Trophoblast cell (in vitro differentiated cells and primary cell): ENCODE data around the gene ALOX15B.

Experiments used
- DNase-seq, 2 donors: peaks; one replicate each; pipeline ENCODE4 v3.0.0-alpha.2; 2016
- H2AFZ ChIP-seq: 2 replicates; pipeline ENCODE4 v1.6.1; 2013; ENCODE audit warnings: low read length, moderate library complexity, mild to moderate bottlenecking; ENCODE audit not compliant: insufficient read depth, poor library complexity
- H2AK5ac ChIP-seq: 2 replicates; pipeline ENCODE4 v1.6.1; 2013; ENCODE audit warnings: mild to moderate bottlenecking, low read length
- H2BK120ac ChIP-seq: 2 replicates; pipeline ENCODE4 v1.6.1; 2013; ENCODE audit warnings: low read length, mild to moderate bottlenecking, moderate library complexity; ENCODE audit not compliant: insufficient read depth, poor library complexity
- H2BK12ac ChIP-seq: 2 replicates; pipeline ENCODE4 v1.6.1; 2013; ENCODE audit warnings: mild to moderate bottlenecking, low read length, moderate library complexity
- H2BK5ac ChIP-seq: 2 replicates; pipeline ENCODE4 v1.6.1; 2013; ENCODE audit warnings: low read length, low read depth, moderate library complexity, mild to moderate bottlenecking; ENCODE audit not compliant: poor library complexity
- H3K14ac ChIP-seq: 2 replicates; pipeline ENCODE4 v1.6.1; 2013; ENCODE audit warnings: mild to moderate bottlenecking, low read length
- H3K18ac ChIP-seq: 2 replicates; pipeline ENCODE4 v1.6.1; 2013; ENCODE audit warnings: mild to moderate bottlenecking, low read length
- H3K23ac ChIP-seq: 2 replicates; pipeline ENCODE4 v1.6.1; 2013; ENCODE audit warnings: low read length
- H3K27ac ChIP-seq: 2 replicates; pipeline ENCODE4 v1.5.1; 2013; ENCODE audit warnings: low read depth, mild to moderate bottlenecking, inconsistent platforms, low read length, moderate library complexity
- H3K27me3 ChIP-seq: 2 replicates; pipeline ENCODE4 v1.6.1; 2013; ENCODE audit warnings: inconsistent platforms, mild to moderate bottlenecking, low read length, moderate library complexity; ENCODE audit not compliant: insufficient read depth
- H3K36me3 ChIP-seq, 2 experiments: 1 replicate in 1 of 2; 2 replicates in 1 of 2; pipeline ENCODE4 v1.6.1; 2013; ENCODE audit warnings: low read length in 2 of 2, mild to moderate bottlenecking in 2 of 2, moderate library complexity in 1 of 2; ENCODE audit not compliant: insufficient read depth in 2 of 2, control insufficient read depth in 1 of 2
- H3K4ac ChIP-seq: 2 replicates; pipeline ENCODE4 v1.6.1; 2013; ENCODE audit warnings: low read depth, mild to moderate bottlenecking, low read length, moderate library complexity
- H3K4me1 ChIP-seq, 2 experiments: 1 replicate in 1 of 2; 2 replicates in 1 of 2; pipeline ENCODE4 v1.6.1; 2013; ENCODE audit warnings: low read length in 2 of 2, mild to moderate bottlenecking in 2 of 2, moderate library complexity in 1 of 2; ENCODE audit not compliant: insufficient read depth in 2 of 2, control insufficient read depth in 1 of 2
- H3K4me2 ChIP-seq: 2 replicates; pipeline ENCODE4 v1.6.1; 2013; ENCODE audit warnings: inconsistent platforms, mild to moderate bottlenecking, low read length, moderate library complexity
- H3K4me3 ChIP-seq: 2 replicates; pipeline ENCODE4 v1.5.1; 2013; ENCODE audit warnings: mild to moderate bottlenecking, low read depth, low read length, inconsistent platforms
- H3K79me1 ChIP-seq: one replicate; pipeline ENCODE4 v1.6.1; 2013; ENCODE audit warnings: low read length
- H3K79me2 ChIP-seq: 2 replicates; pipeline ENCODE4 v1.6.1; 2013; ENCODE audit warnings: low read length, mild to moderate bottlenecking; ENCODE audit not compliant: control insufficient read depth, insufficient read depth, poor library complexity
- H3K9ac ChIP-seq: 2 replicates; pipeline ENCODE4 v1.6.1; 2013; ENCODE audit warnings: mild to moderate bottlenecking, low read length
- H3K9me3 ChIP-seq: 2 replicates; pipeline ENCODE4 v1.6.1; 2013; ENCODE audit warnings: low read depth, mild to moderate bottlenecking, control low read depth, inconsistent platforms, low read length; ENCODE audit not compliant: insufficient read depth
- H4K12ac ChIP-seq: 2 replicates; pipeline ENCODE4 v1.6.1; 2013; ENCODE audit warnings: low read depth, mild to moderate bottlenecking, low read length, moderate library complexity
- H4K8ac ChIP-seq: 2 replicates; pipeline ENCODE4 v1.6.1; 2013; ENCODE audit warnings: low read depth, mild to moderate bottlenecking, low read length, moderate library complexity
- H4K91ac ChIP-seq: one replicate; pipeline ENCODE4 v1.6.1; 2013; ENCODE audit warnings: low read depth, mild to moderate bottlenecking, low read length, moderate library complexity
- WGBS: extraction: QIAGEN DNeasy Blood & Tissue Kit; methylation state at CpG from one replicate; pipeline ENCODE4 v1.1.7; 2013; ENCODE audit warnings: missing lambda C conversion rate; ENCODE audit not compliant: insufficient read length, insufficient coverage; ENCODE audit errors: extremely low coverage; 5-methylcytosine and 5-hydroxymethylcytosine counted together

The ALOX15B gene

DNA sequence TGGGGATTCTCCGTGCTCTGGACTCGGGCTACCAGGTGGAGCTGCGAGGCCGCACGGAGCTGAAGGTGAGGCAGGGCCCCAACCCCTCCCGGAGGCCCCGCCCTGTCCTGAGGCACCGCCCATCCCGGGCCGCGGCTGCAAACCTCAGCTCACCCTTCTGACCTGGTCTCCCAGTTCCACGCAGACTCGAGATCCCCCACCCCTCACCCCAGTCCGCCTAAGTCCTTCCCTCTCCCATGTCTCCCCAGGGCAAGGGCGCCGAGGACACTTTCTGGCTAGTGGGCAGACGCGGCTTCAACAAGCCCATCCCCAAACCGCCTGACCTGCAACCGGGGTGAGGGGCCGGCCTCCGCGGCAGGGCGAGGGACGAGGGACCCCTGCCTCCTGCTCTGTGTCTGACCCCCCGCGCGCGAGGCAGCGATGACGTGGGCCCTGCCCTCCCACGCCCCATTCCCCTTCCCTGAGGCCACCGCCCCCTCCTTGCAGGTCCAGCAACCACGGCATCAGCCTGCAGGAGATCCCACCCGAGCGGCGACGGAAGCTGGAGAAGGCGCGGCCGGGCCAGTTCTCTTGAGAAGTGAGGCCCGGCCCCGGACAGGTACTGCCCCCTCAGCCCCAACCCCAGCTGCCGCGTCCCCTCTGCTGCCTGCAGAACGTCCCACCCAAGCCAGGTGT is 22.8 kb upstream of the ALOX15B start:
- no peak overlapping the region for H3K9ac ChIP-seq
- no peaks in the 10 kb centered on the region for H3K79me2 ChIP-seq
- no peak overlapping the region for H3K18ac ChIP-seq

DNA sequence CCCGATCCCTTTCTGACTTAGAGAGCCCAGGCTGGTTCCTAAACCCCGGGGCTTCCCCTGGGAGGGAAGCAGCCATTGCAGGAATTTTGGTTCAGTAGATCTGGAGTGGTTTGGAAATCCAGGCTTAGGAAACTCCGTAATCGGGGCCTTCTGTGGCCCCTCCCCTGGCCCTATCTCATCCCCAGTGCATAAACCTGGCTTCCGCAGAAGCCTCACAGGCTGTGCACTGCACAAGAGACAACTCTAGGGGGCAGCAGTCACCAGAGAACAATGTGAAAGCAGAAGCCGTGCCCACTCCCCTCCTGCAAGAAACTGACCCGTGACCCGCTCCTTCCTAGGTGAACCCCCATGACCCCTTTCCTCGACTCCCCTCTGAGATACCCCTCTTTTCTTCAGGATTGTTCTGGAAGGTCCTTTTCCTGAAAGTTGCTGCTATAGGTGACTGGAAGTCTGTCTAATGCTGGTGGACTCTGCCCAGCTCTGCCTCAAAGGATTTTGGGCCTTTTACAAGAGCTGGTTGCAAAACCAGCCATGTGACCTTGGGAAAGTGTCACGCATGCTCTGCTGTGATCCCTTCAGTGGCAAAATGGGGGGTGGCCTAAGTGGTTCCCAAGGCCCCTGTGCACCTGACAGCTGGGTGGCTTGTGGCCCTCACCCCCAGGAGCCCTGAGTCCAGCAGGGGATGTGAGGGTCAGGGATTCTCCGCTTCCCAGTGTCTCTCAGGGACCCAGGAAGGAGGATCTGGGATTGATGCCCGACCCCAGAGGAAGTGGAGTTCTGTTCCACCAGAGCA is 22.0 kb upstream of the ALOX15B start:
- no peak overlapping the region for H3K23ac ChIP-seq
- peaks cover 3% of the 10 kb centered on the region for H3K9me3 ChIP-seq
- H2BK120ac ChIP-seq, result no peak overlapping the region
- no peak overlapping the region for H3K18ac ChIP-seq
- H3K4me1 ChIP-seq, result peaks cover 6 to 13% of the 10 kb centered on the region in 2 experiments
- no peak overlapping the region for H2BK5ac ChIP-seq
- DNase-seq, result peak; percentile 40 to 68
- no peak overlapping the region for H3K4ac ChIP-seq
- H3K4me3 ChIP-seq, result peak overlapping the region; percentile 62
- H2BK12ac ChIP-seq, result no peak overlapping the region
- H3K36me3 ChIP-seq, result no peaks in the 10 kb centered on the region
- no peak overlapping the region for H4K8ac ChIP-seq
- no peak overlapping the region for H2AK5ac ChIP-seq
- H3K9ac ChIP-seq, result no peak overlapping the region
- H3K79me2 ChIP-seq, result no peaks in the 10 kb centered on the region
- no peak overlapping the region for H3K14ac ChIP-seq
- peak overlapping the region; percentile 42 for H2AFZ ChIP-seq
- H4K91ac ChIP-seq, result no peak overlapping the region
- H3K27ac ChIP-seq, result no peak overlapping the region
- H3K79me1 ChIP-seq, result no peaks in the 10 kb centered on the region
- H3K4me2 ChIP-seq, result peak overlapping the region; percentile 86
- H4K12ac ChIP-seq, result no peak overlapping the region
- H3K27me3 ChIP-seq, result peaks cover 8% of the 10 kb centered on the region
- no CpG with 5 or more reads among the region's 12 CpGs for WGBS

More for the DNA sequence above, 22.8 kb upstream of the ALOX15B start:
- H2BK120ac ChIP-seq, result no peak overlapping the region
- no peak overlapping the region for H2BK12ac ChIP-seq
- peaks cover 8% of the 10 kb centered on the region for H3K27me3 ChIP-seq
- H3K4me2 ChIP-seq, result peak overlapping the region; percentile 86
- no peak overlapping the region for H4K91ac ChIP-seq
- peaks cover 6 to 13% of the 10 kb centered on the region in 2 experiments for H3K4me1 ChIP-seq
- no peak overlapping the region for H2BK5ac ChIP-seq
- no peak overlapping the region for H4K8ac ChIP-seq
- peaks cover 2% of the 10 kb centered on the region for H3K9me3 ChIP-seq
- H3K4ac ChIP-seq, result no peak overlapping the region
- H4K12ac ChIP-seq, result no peak overlapping the region
- no peak overlapping the region for H2AK5ac ChIP-seq
- H3K79me1 ChIP-seq, result no peaks in the 10 kb centered on the region
- H3K14ac ChIP-seq, result no peak overlapping the region
- H3K27ac ChIP-seq, result no peak overlapping the region
- no CpG with 5 or more reads among the region's 46 CpGs for WGBS
- no peak for DNase-seq
- H3K23ac ChIP-seq, result no peak overlapping the region
- peak overlapping the region; percentile 42 for H2AFZ ChIP-seq
- no peaks in the 10 kb centered on the region for H3K36me3 ChIP-seq
- peak overlapping the region; percentile 62 for H3K4me3 ChIP-seq

DNA sequence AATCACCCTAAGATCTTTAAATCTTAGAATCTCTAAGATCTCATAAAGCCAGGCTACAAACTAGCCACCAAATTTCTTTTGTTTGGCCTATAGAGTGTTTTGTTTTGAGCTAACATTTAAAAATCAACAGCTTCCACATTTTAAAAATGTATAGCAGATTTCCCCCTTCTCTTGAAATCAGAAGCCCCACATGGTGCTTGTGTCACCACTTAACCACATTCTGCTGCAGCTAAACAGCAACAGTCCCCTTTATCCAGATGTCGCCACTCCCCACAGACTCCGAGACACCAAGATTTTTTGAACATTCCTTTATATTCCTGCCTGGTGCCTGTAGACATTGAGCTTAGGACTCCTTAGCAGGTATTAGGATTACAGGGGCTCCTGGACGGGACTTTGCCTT is 20.4 kb upstream of the ALOX15B start:
- Histone ChIP-seq H3K79me1 (no peaks in the 10 kb centered on the region), H2AK5ac (no peak overlapping the region)
- no CpG with 5 or more reads among the region's 3 CpGs for WGBS

DNA sequence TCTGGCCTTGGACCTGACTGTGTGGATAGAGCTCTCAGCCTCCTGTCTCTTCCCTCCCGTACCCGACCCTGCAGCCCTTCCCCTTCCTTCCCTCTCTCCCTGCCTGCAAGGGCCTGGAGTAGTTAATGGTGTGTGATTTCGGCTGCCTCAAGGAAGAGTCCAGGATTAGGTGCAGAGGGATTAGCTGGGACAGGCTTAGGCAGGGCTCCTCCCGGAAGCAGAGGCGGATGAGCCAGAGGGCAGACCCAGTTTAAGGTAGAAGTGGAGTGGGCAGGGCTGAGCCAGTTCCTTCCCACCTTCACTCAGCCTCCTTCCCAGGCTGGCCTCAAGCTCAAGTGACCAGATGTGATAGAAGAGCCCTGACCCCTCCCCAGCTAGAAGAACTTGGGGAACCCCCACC is 19.7 kb upstream of the ALOX15B start:
- no peak overlapping the region for H3K14ac ChIP-seq
- peaks cover 8% of the 10 kb centered on the region for H3K27me3 ChIP-seq
- no peak overlapping the region for H4K12ac ChIP-seq
- H2BK120ac ChIP-seq, result no peak overlapping the region
- no peak overlapping the region for H3K23ac ChIP-seq
- H3K79me2 ChIP-seq, result no peaks in the 10 kb centered on the region
- no peaks in the 10 kb centered on the region for H3K36me3 ChIP-seq
- no peak overlapping the region for H3K4ac ChIP-seq
- no CpG with 5 or more reads among the region's 5 CpGs for WGBS
- H2AK5ac ChIP-seq, result no peak overlapping the region
- H2BK5ac ChIP-seq, result no peak overlapping the region
- H3K4me1 ChIP-seq, result peaks cover 7 to 21% of the 10 kb centered on the region in 2 experiments
- H2BK12ac ChIP-seq, result no peak overlapping the region
- no peak for DNase-seq
- H3K4me3 ChIP-seq, result no peak overlapping the region
- no peak overlapping the region for H4K8ac ChIP-seq
- H2AFZ ChIP-seq, result no peak overlapping the region
- no peak overlapping the region for H3K18ac ChIP-seq
- H3K27ac ChIP-seq, result no peak overlapping the region
- H3K79me1 ChIP-seq, result no peaks in the 10 kb centered on the region
- H3K4me2 ChIP-seq, result no peak overlapping the region
- no peak overlapping the region for H3K9ac ChIP-seq
- H4K91ac ChIP-seq, result no peak overlapping the region
- peaks cover 4% of the 10 kb centered on the region for H3K9me3 ChIP-seq

More for the DNA sequence above, 20.4 kb upstream of the ALOX15B start:
- H4K8ac ChIP-seq, result no peak overlapping the region
- H3K4me3 ChIP-seq, result no peak overlapping the region
- H3K4ac ChIP-seq, result no peak overlapping the region
- H4K12ac ChIP-seq, result no peak overlapping the region
- H3K79me2 ChIP-seq, result no peaks in the 10 kb centered on the region
- no peak overlapping the region for H2BK120ac ChIP-seq
- no peak overlapping the region for H3K4me2 ChIP-seq
- no peak overlapping the region for H3K18ac ChIP-seq
- no peak overlapping the region for H3K23ac ChIP-seq
- H3K27ac ChIP-seq, result no peak overlapping the region
- no peak overlapping the region for H3K9ac ChIP-seq
- peaks cover 4% of the 10 kb centered on the region for H3K9me3 ChIP-seq
- H3K4me1 ChIP-seq, result peaks cover 7 to 21% of the 10 kb centered on the region in 2 experiments
- no peaks in the 10 kb centered on the region for H3K36me3 ChIP-seq
- no peak overlapping the region for H2BK12ac ChIP-seq
- no peak for DNase-seq
- H3K14ac ChIP-seq, result no peak overlapping the region
- no peak overlapping the region for H2BK5ac ChIP-seq
- no peak overlapping the region for H2AFZ ChIP-seq
- no peak overlapping the region for H4K91ac ChIP-seq
- peaks cover 8% of the 10 kb centered on the region for H3K27me3 ChIP-seq
